GM20000 (cell line): ENCODE data around the gene ZNF296.

ENCODE experiments used
- DNase-seq: peaks from one replicate; pipeline ENCODE4 v3.0.0; 2012; ENCODE audit warnings: low spot score
- TF ChIP-seq, protein P1 (sequence below): IDR thresholded peaks from 2 replicates; pipeline ENCODE4 v1.5.1; 2012; ENCODE audit warnings: mild to moderate bottlenecking, control low read depth; ENCODE audit errors: extremely low read depth, missing control alignments

ZNF296 gene

DNA sequence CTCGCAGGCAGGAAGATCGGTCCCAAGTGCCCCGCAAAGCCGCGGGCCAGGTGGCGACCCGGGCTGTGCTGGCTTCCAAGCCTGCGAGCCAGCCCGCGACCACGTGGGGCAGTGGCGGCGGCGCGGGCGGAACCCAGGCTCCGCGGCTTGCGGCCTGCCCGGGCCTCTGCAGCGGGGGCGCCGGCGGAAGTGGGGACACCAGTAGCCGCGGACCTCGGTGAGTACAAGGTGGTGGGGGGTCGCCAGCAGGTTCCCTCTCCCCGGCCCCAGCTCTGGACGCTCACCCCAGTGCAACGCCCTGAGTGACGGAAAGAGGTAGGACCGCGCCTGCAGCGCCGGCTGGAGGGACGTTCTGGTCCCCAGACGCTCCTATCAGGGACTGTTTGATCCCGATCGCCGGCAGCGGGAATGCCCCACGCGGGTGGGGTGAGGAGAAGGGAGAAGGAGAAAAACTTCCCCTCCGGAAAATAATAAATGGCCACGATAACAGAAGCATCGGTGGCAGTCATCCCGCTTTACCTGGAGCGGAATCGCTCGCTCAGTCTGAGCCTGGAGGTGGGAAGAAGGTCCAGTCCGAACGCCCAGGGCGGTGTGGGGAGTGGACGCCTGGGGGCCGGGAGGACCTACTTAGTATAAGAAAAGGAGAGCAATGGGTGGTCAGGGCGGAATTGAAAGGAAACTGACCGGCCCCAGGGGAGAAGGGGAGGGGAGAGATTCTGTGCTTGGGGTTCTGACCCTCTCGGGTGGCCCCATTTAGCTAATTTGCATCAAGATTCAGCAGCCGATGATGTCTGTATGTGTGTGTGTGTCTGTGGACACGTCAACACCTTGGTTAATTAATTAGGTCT is 3.0 kb upstream of the ZNF296 start, which contains the start of gene GEMIN7:
Gene GEMIN7 (plus strand): TSS at position 198 of the 848 bp plus-strand sequence. CDS start 10,855 bp downstream, outside the sequence.
- TF ChIP-seq, protein P1, sequence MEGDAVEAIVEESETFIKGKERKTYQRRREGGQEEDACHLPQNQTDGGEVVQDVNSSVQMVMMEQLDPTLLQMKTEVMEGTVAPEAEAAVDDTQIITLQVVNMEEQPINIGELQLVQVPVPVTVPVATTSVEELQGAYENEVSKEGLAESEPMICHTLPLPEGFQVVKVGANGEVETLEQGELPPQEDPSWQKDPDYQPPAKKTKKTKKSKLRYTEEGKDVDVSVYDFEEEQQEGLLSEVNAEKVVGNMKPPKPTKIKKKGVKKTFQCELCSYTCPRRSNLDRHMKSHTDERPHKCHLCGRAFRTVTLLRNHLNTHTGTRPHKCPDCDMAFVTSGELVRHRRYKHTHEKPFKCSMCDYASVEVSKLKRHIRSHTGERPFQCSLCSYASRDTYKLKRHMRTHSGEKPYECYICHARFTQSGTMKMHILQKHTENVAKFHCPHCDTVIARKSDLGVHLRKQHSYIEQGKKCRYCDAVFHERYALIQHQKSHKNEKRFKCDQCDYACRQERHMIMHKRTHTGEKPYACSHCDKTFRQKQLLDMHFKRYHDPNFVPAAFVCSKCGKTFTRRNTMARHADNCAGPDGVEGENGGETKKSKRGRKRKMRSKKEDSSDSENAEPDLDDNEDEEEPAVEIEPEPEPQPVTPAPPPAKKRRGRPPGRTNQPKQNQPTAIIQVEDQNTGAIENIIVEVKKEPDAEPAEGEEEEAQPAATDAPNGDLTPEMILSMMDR: no peak
- peak; percentile 85 for DNase-seq

DNA sequence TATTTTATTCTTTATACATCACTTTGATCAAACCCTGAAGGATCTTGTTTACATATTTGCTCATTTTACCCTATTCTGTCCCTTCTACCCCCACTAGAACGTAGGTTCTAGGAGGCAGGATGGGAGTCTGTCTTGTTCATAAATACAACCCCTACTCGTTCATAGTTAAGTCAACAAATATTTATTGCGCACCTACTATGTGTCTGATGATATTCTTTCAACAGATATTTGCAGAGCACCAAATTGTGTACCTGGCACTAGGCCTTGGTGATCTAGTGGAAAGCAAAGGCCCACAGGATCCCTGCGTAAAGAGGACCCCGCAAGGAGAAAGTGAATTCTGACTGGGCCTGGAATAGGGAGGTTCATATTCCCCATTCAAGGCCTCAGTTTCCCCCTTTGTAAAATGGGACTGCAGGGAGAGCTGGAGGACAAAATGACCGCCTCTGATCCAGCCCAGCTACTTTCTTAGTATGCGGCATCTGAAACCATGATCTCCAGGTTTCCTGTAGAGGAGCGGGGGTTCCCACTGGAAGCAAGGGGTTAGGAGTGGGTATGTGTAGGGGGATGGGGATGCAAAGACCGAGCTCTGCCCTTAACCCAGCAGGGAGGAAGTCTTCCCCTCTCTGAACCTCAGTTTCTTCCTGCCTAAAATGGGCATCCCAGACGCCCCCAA is 2.2 kb upstream of the ZNF296 start:
- TF ChIP-seq, protein P1: no peak
- DNase-seq: no peak

DNA sequence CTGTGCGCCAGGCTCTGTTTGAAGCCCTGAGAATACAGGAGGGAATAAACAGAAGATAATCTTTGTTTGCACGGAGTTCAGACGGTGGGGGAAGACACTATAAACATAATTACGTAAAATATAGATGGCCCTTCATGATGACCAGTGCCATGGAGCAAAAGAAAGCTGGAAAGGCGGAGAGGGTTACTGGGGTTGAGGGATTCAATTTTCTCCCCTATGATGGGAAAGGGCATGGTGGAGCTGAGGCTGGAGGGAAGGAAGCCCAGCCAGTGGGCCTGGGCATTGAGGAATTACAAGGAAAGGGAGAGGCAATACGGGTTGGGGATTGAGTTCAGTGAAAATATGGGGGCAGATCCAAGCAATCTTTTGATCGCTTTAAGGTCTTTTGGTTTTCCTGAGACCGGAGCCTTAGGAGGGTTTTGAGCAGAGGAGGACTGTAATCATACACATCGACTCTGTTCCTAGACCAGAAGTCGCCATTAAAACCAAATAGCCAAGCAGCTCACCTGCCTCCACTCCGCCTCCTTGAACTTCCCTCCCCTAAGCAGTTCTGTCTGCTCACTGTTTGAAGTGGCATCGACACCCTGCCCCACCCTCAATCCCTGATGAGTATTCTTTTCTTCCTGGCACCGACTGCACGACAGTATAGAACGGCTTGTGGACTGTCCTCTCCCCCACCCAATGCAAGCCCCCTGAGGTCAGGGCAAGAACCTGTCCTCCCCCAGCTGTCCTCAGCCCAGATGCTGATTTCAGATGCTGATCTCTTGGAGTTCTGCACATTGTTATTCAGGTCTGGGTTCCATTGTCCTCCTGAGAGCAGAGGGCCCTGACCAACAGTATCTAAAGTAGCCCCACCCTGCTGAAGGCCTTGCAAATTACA is 813 bp upstream of the ZNF296 start:
- TF ChIP-seq, protein P1: no peak
- no peak for DNase-seq

DNA sequence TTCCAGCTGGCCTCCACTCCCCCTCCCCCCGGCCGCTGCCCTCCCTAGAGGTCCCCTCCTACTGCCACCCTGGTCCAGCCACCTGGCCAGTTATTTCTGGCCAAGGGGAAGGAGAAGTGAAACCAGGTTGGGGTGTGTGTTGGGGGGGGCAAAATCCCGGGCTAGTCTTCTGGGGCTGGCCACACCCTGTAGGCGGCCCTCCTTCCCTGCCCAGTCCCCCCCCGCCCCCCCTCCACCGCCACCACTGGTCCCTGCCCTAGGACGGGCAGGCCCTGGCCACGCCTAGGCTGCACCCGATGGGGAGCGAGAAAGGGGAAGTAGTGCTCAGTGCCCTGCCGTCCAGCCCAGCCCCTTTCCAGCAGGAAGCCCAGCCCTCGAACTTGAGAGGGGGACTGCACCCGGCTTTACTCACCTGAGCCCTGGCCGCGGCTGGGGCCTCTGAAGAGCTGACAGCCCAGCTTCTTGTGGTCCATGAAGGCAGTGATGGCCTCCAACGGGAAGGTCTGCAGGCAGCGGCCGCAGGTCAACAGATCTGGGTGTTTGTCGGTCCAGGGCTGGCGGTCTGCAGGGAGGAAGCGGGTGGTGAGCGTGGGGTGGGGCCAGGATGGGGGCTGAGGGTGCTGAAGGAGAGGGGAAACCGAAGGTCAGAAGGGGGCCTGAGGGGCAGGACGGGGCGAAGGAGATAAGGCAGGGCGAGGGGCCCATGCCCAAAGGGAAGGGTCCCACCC is 813 bp downstream of the ZNF296 start:
- peak; percentile 98 for DNase-seq
- TF ChIP-seq, protein P1: no peak

DNA sequence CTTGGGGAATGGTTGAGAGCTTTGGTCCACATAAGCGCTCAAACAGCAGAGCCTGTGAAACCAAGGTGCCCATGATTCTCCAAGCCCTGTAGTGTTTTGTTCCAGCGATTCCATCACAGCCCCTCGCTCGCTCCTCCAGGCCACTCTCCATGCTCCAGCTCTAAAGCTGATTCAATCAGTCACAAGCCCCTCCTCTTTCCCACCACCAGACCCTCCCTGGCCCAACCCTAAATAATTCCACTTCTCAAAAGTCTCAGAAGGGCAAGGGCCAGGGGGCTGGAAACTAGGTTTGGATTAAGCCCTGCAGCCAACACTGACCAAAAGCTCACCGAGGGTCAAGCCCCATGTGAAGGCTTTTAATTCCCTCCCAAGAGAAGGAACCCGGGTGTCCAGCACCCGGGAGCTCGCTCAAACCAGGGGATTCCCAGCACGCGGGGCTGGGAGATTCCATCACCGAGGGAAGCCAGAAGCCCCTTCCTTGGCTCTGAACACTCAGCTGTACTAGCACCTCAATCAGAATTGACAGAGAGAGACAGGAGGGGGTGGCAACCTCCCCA is 1.5 kb downstream of the ZNF296 start:
- DNase-seq: no peak
- TF ChIP-seq, protein P1: no peak

DNA sequence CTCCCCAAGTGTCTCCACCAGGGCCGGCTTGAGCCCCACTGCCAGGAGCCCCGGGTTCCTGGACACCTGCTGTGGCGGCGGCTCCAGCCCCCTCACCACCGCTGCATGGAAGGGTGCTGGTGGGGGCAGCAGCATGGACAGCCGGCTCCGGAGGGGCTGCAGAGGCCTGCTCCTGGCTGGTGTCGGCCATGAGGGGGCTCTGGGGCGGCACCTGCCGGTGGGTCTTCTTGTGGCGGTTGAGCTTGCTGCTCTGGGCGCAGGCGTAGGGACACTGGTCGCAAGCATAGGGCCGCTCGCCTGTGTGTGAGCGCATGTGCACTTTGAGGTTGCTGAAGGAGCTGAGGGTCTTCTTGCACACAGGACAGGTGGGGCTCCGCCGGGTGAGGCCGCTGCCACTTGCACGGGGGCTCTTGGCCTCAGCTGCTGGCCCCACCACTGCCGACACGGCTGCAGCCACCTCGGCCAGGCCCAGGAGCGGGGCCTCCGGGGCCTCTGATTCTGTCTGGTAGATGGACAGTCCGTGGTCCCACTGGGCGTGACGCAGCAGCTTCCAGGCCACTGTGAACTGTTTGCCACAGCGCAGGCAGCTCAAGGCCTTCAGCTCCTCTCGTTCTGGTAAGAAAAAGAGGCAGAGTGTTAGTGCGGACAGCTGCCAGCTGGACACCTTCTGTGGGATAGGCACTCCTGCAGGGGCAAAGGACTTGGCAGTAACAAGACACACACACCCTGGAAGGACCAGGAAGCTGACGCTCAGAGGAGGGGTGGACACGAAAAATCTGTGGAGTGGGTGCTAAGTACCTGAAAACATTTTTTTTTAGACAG is 4.1 kb downstream of the ZNF296 start:
- DNase-seq: no peak
- TF ChIP-seq, protein P1: no peak
